ENCODE results near the gene RNF214.
A peak's percentile ranks its signal among the peaks of the same experiment; 100 is the strongest.

The RNF214 gene

DNA sequence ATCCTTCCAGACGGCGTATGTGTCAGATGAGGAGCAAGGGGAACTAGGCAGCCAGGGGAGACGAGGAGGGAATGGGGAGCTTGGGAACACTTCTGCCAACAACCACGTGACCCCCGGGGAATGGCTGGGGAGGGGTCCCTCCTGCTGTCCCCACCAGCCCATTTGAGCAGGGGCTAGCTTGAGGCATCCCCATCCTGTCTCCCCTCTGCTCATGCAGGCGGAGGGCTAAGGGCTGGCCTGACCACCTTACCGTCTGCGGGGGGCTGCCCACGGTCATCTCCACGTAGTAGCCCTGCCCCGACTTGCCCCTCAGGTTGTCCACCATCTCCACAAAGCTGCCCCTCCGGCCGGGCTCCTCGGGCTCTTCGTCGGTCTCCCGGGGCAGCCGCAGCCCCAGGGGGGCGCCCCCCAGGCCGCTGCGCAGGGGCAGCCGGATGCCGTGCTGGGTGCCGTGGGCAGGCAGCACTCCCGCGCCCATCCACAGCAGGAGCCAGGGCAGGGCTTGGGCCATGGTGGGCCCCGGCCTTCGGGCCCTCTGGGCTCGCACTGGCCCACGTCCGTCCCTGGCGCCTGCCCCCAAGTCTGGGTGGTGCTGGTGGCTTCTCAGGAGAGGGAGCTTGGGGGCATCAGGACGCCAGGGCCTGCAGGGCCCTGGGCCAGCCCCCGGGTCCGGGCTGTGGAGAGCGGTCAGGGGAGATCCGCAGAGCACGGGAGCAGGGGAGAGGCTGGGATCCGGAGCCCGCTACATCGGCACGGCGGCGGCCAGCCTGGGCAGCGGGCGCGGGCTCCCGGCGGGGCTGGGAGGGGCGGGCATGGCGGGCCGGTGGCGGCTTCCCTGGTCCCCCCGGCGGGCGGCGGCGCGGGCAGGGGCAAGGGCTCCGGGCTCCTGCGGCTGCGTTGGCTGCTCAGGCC, 83.1 kb downstream of the RNF214 start:
- H3F3A ChIP-seq (ENCODE audit: low read depth) = no peaks in the 10 kb centered on the region
- H3K9me2 ChIP-seq (replicated peaks; ENCODE audit: low read depth, low read length) = no peaks in the 10 kb centered on the region
- H3K4me2 ChIP-seq (ENCODE audit: low read depth, low read length, poor library complexity, severe bottlenecking) = peak overlapping the region; percentile 75
- H3K4me1 ChIP-seq (ENCODE audit: insufficient read depth, low read length, poor library complexity, severe bottlenecking) = peaks cover 10% of the 10 kb centered on the region
- no peaks in the 10 kb centered on the region for H3K9me3 ChIP-seq (ENCODE audit: insufficient read depth, low read depth, low read length)
- no peaks in the 10 kb centered on the region for H3K36me3 ChIP-seq (ENCODE audit: insufficient read depth, low read length)
- peak overlapping the region; percentile 87 for H2AFZ ChIP-seq (ENCODE audit: low read length)
- peak overlapping the region; percentile 86 for H3K4me3 ChIP-seq (ENCODE audit: low read length, poor library complexity, severe bottlenecking)
- H3K79me2 ChIP-seq (ENCODE audit: insufficient read depth, low read length) = 0 out of 2 replicates have a peak, but pooled peaks cover 5% of the 10 kb centered on the region
- peak overlapping the region; percentile 82 for H3K9ac ChIP-seq (ENCODE audit: low read depth, low read length, poor library complexity, severe bottlenecking)
- no peaks in the 10 kb centered on the region for H3K27me3 ChIP-seq (ENCODE audit: insufficient read depth, low read length, poor library complexity, severe bottlenecking)
- TF ChIP-seq, protein P1, sequence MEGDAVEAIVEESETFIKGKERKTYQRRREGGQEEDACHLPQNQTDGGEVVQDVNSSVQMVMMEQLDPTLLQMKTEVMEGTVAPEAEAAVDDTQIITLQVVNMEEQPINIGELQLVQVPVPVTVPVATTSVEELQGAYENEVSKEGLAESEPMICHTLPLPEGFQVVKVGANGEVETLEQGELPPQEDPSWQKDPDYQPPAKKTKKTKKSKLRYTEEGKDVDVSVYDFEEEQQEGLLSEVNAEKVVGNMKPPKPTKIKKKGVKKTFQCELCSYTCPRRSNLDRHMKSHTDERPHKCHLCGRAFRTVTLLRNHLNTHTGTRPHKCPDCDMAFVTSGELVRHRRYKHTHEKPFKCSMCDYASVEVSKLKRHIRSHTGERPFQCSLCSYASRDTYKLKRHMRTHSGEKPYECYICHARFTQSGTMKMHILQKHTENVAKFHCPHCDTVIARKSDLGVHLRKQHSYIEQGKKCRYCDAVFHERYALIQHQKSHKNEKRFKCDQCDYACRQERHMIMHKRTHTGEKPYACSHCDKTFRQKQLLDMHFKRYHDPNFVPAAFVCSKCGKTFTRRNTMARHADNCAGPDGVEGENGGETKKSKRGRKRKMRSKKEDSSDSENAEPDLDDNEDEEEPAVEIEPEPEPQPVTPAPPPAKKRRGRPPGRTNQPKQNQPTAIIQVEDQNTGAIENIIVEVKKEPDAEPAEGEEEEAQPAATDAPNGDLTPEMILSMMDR (conservative IDR thresholded peaks at IDR 0.05; ENCODE audit: low read length) = 0 out of 2 replicates have a peak, but pooled peaks have one; percentile 11
- no peak for TF ChIP-seq EZH2phosphoT487 (IDR thresholded peaks at IDR 0.05; ENCODE audit: borderline replicate concordance)
- no peaks in the 10 kb centered on the region for H4K20me1 ChIP-seq (ENCODE audit: insufficient read depth, low read length, poor library complexity, severe bottlenecking)

DNA sequence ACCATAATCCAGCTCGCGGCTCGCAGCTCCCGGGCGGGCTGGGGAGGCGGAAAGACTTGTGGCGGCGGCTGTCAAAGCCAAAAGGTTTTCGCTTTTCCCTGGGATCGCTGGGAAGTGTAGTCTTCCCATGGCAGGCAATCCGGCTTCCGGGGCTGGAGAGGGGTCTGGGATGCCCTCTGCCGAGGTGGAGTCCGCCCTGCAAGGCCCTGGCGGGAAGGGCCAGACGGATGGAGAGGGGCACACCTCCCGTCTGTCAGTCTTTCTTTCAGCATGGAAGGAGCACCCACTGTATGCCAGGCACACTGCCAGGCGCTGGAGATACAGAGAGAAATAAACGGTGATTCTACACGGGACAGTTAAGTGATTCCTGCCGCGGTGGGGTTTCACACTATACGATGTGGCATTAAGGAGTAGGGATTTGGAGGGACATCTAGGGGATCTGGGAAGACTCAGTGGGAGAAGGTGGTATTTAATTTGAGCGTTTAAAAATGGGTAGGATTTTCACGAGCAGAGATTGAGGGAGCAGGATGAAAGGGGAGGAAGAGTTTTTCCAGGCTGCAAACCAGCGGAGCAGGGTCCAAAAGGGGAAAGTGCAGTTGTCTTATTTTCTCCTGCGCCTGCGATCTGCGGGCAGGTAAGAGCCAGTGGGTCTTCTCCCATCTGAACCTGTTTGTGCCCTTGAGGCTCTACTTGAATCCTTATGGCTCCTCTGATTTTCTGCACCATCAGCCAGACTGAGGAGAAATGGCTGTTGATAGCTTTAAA, 83.9 kb downstream of the RNF214 start, which contains the start of gene BACE1:
TSS of gene BACE1 (minus strand) at position 60 of the 765 bp plus-strand sequence. CDS start 461 bp downstream, outside the sequence.
- Histone ChIP-seq H3K9me3 (ENCODE audit: insufficient read depth, low read depth, low read length) (no peaks in the 10 kb centered on the region), H3K4me1 (ENCODE audit: insufficient read depth, low read length, poor library complexity, severe bottlenecking) (peaks cover 10% of the 10 kb centered on the region), H3K9me2 (replicated peaks; ENCODE audit: low read depth, low read length) (no peaks in the 10 kb centered on the region), H3K79me2 (ENCODE audit: insufficient read depth, low read length) (0 out of 2 replicates have a peak, but pooled peaks cover 5% of the 10 kb centered on the region), H3K4me2 (ENCODE audit: low read depth, low read length, poor library complexity, severe bottlenecking) (peak within 1 kb of the TSS; percentile 75), H3K4me3 (ENCODE audit: low read length, poor library complexity, severe bottlenecking) (peak within 1 kb of the TSS; percentile 86), H3K9ac (ENCODE audit: low read depth, low read length, poor library complexity, severe bottlenecking) (peak within 1 kb of the TSS; percentile 82), H3K36me3 (ENCODE audit: insufficient read depth, low read length) (no peaks in the 10 kb centered on the region), H4K20me1 (ENCODE audit: insufficient read depth, low read length, poor library complexity, severe bottlenecking) (no peaks in the 10 kb centered on the region), H2AFZ (ENCODE audit: low read length) (peak within 1 kb of the TSS; percentile 87), H3F3A (ENCODE audit: low read depth) (no peaks in the 10 kb centered on the region), H3K27me3 (ENCODE audit: insufficient read depth, low read length, poor library complexity, severe bottlenecking) (no peaks in the 10 kb centered on the region)
- TF ChIP-seq EZH2phosphoT487 (IDR thresholded peaks at IDR 0.05; ENCODE audit: borderline replicate concordance) = no peak
- TF ChIP-seq, protein P1 (conservative IDR thresholded peaks at IDR 0.05; ENCODE audit: low read length) = peak; percentile 38; the same call in 1 of the 2 replicates

DNA sequence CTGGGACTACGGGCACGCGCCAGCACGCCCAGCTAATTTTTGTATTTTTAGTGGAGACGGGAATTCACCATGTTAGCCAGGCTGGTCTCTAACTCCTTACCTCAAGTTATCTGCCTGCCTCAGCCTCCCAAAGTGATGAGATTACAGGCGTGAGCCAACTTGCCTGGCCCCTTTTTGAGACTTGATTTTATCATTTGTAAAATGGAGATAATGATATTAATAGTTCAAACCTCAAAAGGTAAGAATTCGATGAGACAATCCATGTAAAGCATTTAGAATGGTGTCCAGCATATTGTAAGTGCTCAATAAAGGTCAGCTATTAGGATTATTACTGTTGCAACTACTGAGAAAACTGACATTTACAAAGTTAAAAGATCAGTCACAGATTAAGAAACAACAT, 86.3 kb downstream of the RNF214 start:
- no peaks in the 10 kb centered on the region for H3K27me3 ChIP-seq (ENCODE audit: insufficient read depth, low read length, poor library complexity, severe bottlenecking)
- H3K79me2 ChIP-seq (ENCODE audit: insufficient read depth, low read length) = 0 out of 2 replicates have a peak, but pooled peaks cover 5% of the 10 kb centered on the region
- H3K9me3 ChIP-seq (ENCODE audit: insufficient read depth, low read depth, low read length) = no peaks in the 10 kb centered on the region
- no peak overlapping the region for H2AFZ ChIP-seq (ENCODE audit: low read length)
- H3K4me3 ChIP-seq (ENCODE audit: low read length, poor library complexity, severe bottlenecking) = no peak overlapping the region
- H3K9me2 ChIP-seq (replicated peaks; ENCODE audit: low read depth, low read length) = no peaks in the 10 kb centered on the region
- H3K9ac ChIP-seq (ENCODE audit: low read depth, low read length, poor library complexity, severe bottlenecking) = no peak overlapping the region
- H3K36me3 ChIP-seq (ENCODE audit: insufficient read depth, low read length) = no peaks in the 10 kb centered on the region
- peaks cover 10% of the 10 kb centered on the region for H3K4me1 ChIP-seq (ENCODE audit: insufficient read depth, low read length, poor library complexity, severe bottlenecking)
- H3F3A ChIP-seq (ENCODE audit: low read depth) = no peaks in the 10 kb centered on the region
- TF ChIP-seq EZH2phosphoT487 (IDR thresholded peaks at IDR 0.05; ENCODE audit: borderline replicate concordance) = no peak
- TF ChIP-seq, protein P1 (conservative IDR thresholded peaks at IDR 0.05; ENCODE audit: low read length) = no peak
- no peaks in the 10 kb centered on the region for H4K20me1 ChIP-seq (ENCODE audit: insufficient read depth, low read length, poor library complexity, severe bottlenecking)
- H3K4me2 ChIP-seq (ENCODE audit: low read depth, low read length, poor library complexity, severe bottlenecking) = no peak overlapping the region
